ENCODE measurements around the gene ECE1. TPM values are rescaled to one million over a fixed set of nuclear protein-coding genes. Genes with fewer than 3 reads are reported as not detected.

The ECE1 gene
- total RNA-seq, 1 experiment from 2014 or later: 82.6 TPM

DNA sequence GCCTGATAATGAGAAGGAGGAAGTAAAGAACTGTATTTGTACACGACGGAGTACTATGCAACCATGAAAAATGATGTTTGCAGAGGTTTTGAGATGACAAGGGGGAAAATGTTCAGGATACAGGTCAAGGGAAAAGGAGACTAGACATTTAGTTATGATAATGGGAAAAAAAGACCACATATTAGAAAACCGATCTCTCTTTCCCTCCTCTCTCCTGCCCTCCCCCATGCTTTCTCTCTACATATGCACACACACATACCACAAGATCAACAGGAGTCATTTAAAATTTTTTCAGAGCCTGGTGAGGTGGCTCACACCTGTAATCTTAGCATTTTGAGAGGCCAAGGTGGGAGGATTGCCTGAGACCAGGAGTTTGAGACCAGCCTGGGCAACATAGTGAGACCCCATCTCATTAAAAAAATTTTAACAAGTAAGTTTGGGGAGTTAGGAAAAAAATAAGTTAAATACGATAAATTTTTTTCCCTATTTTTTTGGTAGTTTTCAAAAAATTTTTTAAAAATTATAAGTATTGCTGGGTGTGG is 44.5 kb downstream of the ECE1 start:
- Histone ChIP-seq H3K27me3 (replicated peaks) (no peaks in the 10 kb centered on the region), H3K4me3 (no peak overlapping the region), H3K27ac (no peak overlapping the region), H3K36me3 (peaks cover 62% of the 10 kb centered on the region), H3K4me1 (replicated peaks) (peaks cover 3% of the 10 kb centered on the region; the same call in 1 of the 2 replicates), H3K9me3 (replicated peaks) (no peaks in the 10 kb centered on the region)
- no peak for DNase-seq (ENCODE audit: low read depth in 1 of 2, low spot score in 2 of 2)

- Histone ChIP-seq H3K27me3 (replicated peaks) (no peaks in the 10 kb centered on the region), H3K4me3 (no peak overlapping the region), H3K36me3 (peaks cover 58% of the 10 kb centered on the region), H3K9me3 (replicated peaks) (no peaks in the 10 kb centered on the region), H3K27ac (no peak overlapping the region), H3K4me1 (replicated peaks) (peaks cover 6% of the 10 kb centered on the region; the same call in 1 of the 2 replicates)
- DNase-seq (ENCODE audit: low read depth in 1 of 2, low spot score in 2 of 2): no peak
Observed at GRCh38 chr1:21244986-21245687, 45.1 kb downstream of the ECE1 start.

- no peaks in the 10 kb centered on the region for H3K27me3 ChIP-seq (replicated peaks)
- H3K27ac ChIP-seq: no peak overlapping the region
- DNase-seq (ENCODE audit: low read depth in 1 of 2, low spot score in 2 of 2): no peak
- H3K4me1 ChIP-seq (replicated peaks): peaks cover 16% of the 10 kb centered on the region
- H3K9me3 ChIP-seq (replicated peaks): no peaks in the 10 kb centered on the region
- peaks cover 52% of the 10 kb centered on the region for H3K36me3 ChIP-seq
- no peak overlapping the region for H3K4me3 ChIP-seq
Observed at GRCh38 chr1:21244154-21244553, 46.1 kb downstream of the ECE1 start.

DNA sequence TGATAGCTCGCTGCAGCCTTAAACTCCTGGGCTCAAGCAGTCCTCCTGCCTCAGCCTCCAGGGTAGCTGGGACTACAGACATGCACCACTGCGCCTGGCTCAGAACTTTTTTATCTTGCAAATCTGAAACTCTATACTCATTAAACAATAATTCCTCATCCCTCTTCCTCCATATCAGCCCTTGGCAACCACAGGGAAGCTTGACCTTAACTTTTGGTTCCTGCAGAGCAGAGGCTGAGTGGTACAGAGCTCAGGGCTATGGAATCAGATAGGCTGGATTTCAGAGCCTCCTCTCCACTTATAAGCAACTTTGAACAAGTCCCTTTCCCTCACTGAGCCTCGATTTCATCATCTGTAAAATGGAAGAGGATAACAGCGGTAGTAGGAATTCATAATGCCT is 47.4 kb downstream of the ECE1 start:
- Histone ChIP-seq H3K36me3 (peaks cover 49% of the 10 kb centered on the region), H3K9me3 (replicated peaks) (no peaks in the 10 kb centered on the region), H3K4me1 (replicated peaks) (peaks cover 29% of the 10 kb centered on the region), H3K4me3 (no peak overlapping the region), H3K27ac (no peak overlapping the region), H3K27me3 (replicated peaks) (no peaks in the 10 kb centered on the region)
- DNase-seq (ENCODE audit: low read depth in 1 of 2, low spot score in 2 of 2): no peak

DNA sequence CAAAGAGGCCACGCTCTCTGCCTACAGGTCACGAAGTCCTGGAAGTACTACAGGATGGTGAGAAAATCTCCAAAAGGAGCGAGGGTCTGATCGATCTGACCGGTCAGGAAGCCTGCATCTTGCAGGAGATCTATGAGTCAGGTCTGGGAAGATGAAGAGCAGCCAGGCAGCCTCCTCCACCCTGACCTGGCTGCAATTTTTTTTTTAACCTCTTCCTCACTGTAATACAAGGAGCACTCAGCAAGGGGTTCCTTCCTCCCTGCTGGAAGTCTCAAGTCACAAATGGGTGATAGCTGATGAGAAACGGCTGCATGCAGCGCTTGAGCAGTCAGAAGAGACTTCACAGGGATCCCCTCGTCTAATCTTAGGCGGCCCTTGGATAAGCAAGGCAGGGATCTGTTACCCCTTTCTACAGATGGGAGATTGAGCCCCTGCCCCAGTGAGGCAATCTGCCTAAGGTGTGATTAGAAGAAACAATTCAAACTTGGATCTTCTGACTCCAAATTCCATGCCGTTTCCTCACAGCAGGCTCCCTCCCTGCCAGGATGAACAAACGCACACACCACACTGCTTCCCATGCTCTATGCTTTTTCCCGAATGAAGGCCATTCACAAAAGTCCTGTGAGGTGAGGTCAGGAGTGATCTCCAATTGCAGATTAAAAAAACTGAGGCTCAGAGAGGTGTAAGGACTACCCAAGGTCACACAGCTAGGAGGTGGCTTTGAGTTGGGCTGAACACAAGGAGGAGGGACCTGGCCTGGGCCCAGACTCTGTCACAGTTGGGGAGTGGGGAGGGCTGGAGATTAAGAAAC is 48.3 kb downstream of the ECE1 start:
- Histone ChIP-seq H3K4me1 (replicated peaks) (peaks cover 37% of the 10 kb centered on the region), H3K9me3 (replicated peaks) (no peaks in the 10 kb centered on the region), H3K36me3 (peaks cover 51% of the 10 kb centered on the region), H3K27ac (no peak overlapping the region), H3K4me3 (no peak overlapping the region), H3K27me3 (replicated peaks) (no peaks in the 10 kb centered on the region)
- no peak for DNase-seq (ENCODE audit: low read depth in 1 of 2, low spot score in 2 of 2)

DNA sequence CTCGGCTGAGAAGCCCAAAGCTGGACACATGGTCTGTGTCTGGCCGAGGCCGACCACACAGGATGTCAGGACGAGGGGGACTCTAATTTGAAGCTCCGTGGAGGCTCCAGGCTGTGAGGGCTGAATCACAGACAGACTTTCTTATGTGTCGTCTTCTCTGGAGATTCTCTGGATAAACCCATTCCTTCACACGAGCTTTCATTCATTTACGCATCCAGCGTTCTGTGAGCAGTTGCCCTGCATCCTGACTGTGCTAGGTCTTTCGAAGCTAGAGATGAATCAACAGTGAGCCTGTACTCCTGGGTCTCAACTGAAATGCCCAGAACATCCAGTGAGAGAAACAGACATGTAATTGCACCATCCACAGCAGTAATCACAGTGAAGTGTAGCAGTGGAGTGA is 49.6 kb downstream of the ECE1 start:
- H3K36me3 ChIP-seq: peaks cover 58% of the 10 kb centered on the region
- no peak overlapping the region for H3K27ac ChIP-seq
- H3K9me3 ChIP-seq (replicated peaks): no peaks in the 10 kb centered on the region
- DNase-seq (ENCODE audit: low read depth in 1 of 2, low spot score in 2 of 2): no peak
- no peak overlapping the region for H3K4me3 ChIP-seq
- H3K27me3 ChIP-seq (replicated peaks): no peaks in the 10 kb centered on the region
- peaks cover 38% of the 10 kb centered on the region for H3K4me1 ChIP-seq (replicated peaks)

GRCh38 chr1:21239221-21239620 is 51.0 kb downstream of the ECE1 start:
- no peak for DNase-seq (ENCODE audit: low read depth in 1 of 2, low spot score in 2 of 2)
- H3K4me1 ChIP-seq (replicated peaks): peaks cover 38% of the 10 kb centered on the region
- H3K9me3 ChIP-seq (replicated peaks): no peaks in the 10 kb centered on the region
- H3K36me3 ChIP-seq: peaks cover 56% of the 10 kb centered on the region
- no peak overlapping the region for H3K4me3 ChIP-seq
- peak overlapping the region; percentile 71; the same call in 1 of the 2 replicates for H3K27ac ChIP-seq
- H3K27me3 ChIP-seq (replicated peaks): no peaks in the 10 kb centered on the region

- H3K27ac ChIP-seq: peak overlapping the region; percentile 71
- H3K4me3 ChIP-seq: no peak overlapping the region
- no peaks in the 10 kb centered on the region for H3K9me3 ChIP-seq (replicated peaks)
- H3K4me1 ChIP-seq (replicated peaks): peaks cover 38% of the 10 kb centered on the region
- H3K36me3 ChIP-seq: peaks cover 52% of the 10 kb centered on the region
- DNase-seq (ENCODE audit: low read depth in 1 of 2, low spot score in 2 of 2): peak; percentile 62 to 78
- H3K27me3 ChIP-seq (replicated peaks): no peaks in the 10 kb centered on the region
Observed at GRCh38 chr1:21238141-21238800, 52.0 kb downstream of the ECE1 start.

DNA sequence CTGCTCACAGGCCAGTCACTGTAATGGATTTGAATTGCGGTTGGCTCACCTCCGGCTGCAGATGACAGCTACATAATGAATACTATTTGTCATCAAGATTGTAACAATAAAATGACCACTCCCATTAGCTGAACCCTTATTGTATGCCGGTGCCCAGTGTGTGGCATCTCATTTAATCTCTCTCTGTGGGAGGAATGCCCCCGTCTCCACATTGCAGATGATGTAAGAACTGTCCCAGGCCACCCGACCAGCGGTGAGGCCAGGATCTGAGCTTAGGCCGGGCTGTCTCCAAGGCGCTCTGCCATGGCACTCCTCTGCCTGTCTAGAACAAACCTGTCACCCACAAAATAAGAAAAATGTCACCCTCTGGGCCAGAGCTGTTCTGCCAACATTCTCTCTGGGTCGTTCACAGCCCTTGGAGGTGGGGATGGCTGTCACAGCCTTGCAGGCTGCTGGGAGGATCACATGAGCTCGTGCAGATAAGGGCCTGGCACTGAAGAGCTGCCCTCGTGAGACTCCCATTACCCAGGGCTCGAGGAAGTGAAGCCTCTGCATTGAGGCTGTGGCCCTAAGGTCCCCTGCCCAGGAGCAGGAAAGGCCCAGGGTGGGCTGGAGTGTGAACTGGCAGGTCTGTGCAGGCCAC is 52.7 kb downstream of the ECE1 start:
- Histone ChIP-seq H3K36me3 (peaks cover 58% of the 10 kb centered on the region), H3K4me3 (no peak overlapping the region), H3K27ac (peak overlapping the region; percentile 71), H3K27me3 (replicated peaks) (no peaks in the 10 kb centered on the region), H3K4me1 (replicated peaks) (peaks cover 38% of the 10 kb centered on the region), H3K9me3 (replicated peaks) (no peaks in the 10 kb centered on the region)
- DNase-seq (ENCODE audit: low read depth in 1 of 2, low spot score in 2 of 2): peak in 1 of 2 experiments; percentile 31

DNA sequence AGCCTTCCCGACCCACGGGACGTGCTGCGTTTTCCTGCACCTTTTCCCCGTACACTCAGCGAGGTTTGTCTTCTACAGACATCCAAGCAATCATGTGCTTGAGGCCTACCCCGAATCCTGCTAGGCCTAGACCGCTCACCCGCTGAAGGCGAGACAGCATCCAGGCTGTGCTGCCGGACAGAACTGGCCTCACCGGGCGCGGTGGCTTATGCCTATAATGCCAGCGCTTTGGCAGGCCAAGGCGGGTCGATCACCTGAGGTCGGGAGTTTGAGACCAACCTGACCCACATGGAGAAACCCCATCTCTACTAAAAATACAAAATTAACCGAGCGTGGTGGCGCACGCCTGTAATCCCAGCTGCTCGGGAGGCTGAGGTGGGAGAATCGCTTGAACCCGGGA is 54.1 kb downstream of the ECE1 start:
- H3K4me1 ChIP-seq (replicated peaks): peaks cover 38% of the 10 kb centered on the region
- H3K9me3 ChIP-seq (replicated peaks): no peaks in the 10 kb centered on the region
- no peak overlapping the region for H3K27ac ChIP-seq
- no peak overlapping the region for H3K4me3 ChIP-seq
- H3K36me3 ChIP-seq: peaks cover 55% of the 10 kb centered on the region
- H3K27me3 ChIP-seq (replicated peaks): no peaks in the 10 kb centered on the region
- no peak for DNase-seq (ENCODE audit: low read depth in 1 of 2, low spot score in 2 of 2)

DNA sequence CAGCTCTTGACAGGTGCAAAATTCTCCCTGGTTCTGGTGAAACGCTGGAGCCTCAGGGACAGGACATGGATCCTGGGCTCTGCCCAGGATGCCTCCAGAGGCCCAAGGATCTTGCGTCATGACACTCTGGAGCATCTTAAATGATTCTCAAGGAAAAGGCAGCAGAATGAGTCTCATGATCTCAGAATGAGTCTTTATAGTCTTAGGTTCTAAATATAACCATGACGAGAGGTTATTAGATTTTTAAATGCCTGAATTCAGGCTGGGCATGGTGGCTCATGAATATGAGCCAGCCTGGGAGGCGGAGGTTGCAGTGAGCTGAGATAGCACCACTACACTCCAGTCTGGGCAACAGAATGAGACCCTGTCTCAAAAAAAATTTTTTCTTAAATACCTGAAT is 55.5 kb downstream of the ECE1 start:
- Histone ChIP-seq H3K36me3 (peaks cover 60% of the 10 kb centered on the region), H3K27ac (no peak overlapping the region), H3K4me3 (no peak overlapping the region), H3K9me3 (replicated peaks) (no peaks in the 10 kb centered on the region), H3K4me1 (replicated peaks) (peaks cover 35% of the 10 kb centered on the region), H3K27me3 (replicated peaks) (no peaks in the 10 kb centered on the region)
- DNase-seq (ENCODE audit: low read depth in 1 of 2, low spot score in 2 of 2): no peak

DNA sequence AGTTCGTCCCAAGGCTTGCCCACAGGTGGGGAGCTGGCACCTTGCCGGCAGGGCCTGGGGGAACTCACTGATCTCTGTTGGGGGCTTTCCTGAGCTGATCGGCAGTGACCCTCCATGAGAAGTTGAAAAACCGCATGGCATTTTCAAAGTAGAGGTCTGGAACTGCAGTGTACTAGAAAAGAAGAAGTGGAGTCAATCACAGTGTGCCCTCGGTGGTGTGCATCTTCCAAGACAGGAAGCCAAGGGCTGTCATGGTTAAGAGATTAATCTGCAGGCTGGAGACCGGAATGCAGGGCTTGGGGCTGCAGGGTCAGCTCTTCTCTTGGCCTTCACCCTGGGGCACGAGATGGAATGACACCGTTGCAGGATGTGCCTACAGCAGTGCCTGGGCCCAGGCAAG is 56.8 kb downstream of the ECE1 start:
- no peak for DNase-seq (ENCODE audit: low read depth in 1 of 2, low spot score in 2 of 2)
- peaks cover 31% of the 10 kb centered on the region for H3K4me1 ChIP-seq (replicated peaks)
- H3K9me3 ChIP-seq (replicated peaks): no peaks in the 10 kb centered on the region
- H3K4me3 ChIP-seq: no peak overlapping the region
- H3K27me3 ChIP-seq (replicated peaks): no peaks in the 10 kb centered on the region
- no peak overlapping the region for H3K27ac ChIP-seq
- H3K36me3 ChIP-seq: peaks cover 60% of the 10 kb centered on the region

- peak in 1 of 2 experiments; percentile 47 for DNase-seq (ENCODE audit: low read depth in 1 of 2, low spot score in 2 of 2)
- Histone ChIP-seq H3K9me3 (replicated peaks) (no peaks in the 10 kb centered on the region), H3K36me3 (peaks cover 66% of the 10 kb centered on the region), H3K27me3 (replicated peaks) (no peaks in the 10 kb centered on the region), H3K4me1 (replicated peaks) (peaks cover 16% of the 10 kb centered on the region), H3K4me3 (no peak overlapping the region), H3K27ac (no peak overlapping the region)
Observed at GRCh38 chr1:21232044-21232443, 58.2 kb downstream of the ECE1 start.

All from SJSA1 (cell line).